IMR-90 (cell line): ENCODE results near the gene IFIT1. TPM values are rescaled to one million over a fixed set of nuclear protein-coding genes. Genes with fewer than 3 reads are reported as not detected.

Source experiments
- USF2 ChIP-seq: fragments of 150-350 bp; IDR thresholded peaks from 2 replicates; pipeline ENCODE4 v1.6.1; 2017; ENCODE audit warnings: mild to moderate bottlenecking, antibody characterized with exemption, low read length, low read depth
- polyA plus RNA-seq, 3 experiments: library from polyadenylated mRNA; depleted of rRNA; stranded (reverse); fragments of >200 nt; gene quantifications; 2 replicates each; pipeline ENCODE4 v1.2.3, GENCODE V29; 2012; ENCODE audit warnings: low replicate concordance in 1 of 3
- total RNA-seq: library from RNA; depleted of rRNA; stranded (reverse); fragments of >200 nt; gene quantifications from 2 replicates; pipeline ENCODE4 v1.2.3, GENCODE V29; 2012

The IFIT1 gene
- total and polyA plus RNA-seq, 2 of the 4 experiments (the other 2 are of a cell fraction): 6.1 to 6.8 TPM

- no peak for TF ChIP-seq USF2
Measured at GRCh38 chr10:89414146-89414878, 21.9 kb downstream of the IFIT1 start, which contains the start of gene IFIT5 (continued).
